GM23338 (cell line): Measurements from ENCODE around the gene KRT16.

Experiments
- CREB1 ChIP-seq: fragments of 250-450 bp; sonication (Bioruptor Pico); IDR thresholded peaks from 2 replicates; pipeline ENCODE4 v1.5.0; 2020; ENCODE audit warnings: low read depth, mild to moderate bottlenecking, moderate library complexity
- CTCF ChIP-seq, 2 experiments: fragments of 200-600 bp in 1 of 2; sonication (generic) in 1 of 2; conservative IDR thresholded peaks; 2 replicates each; pipeline versions ENCODE4 v1.5.1 to v1.6.1; 2016 to 2017; ENCODE audit warnings: antibody characterized with exemption in 2 of 2, low read depth in 2 of 2, mild to moderate bottlenecking in 2 of 2, moderate library complexity in 1 of 2
- ETS1 ChIP-seq: IDR thresholded peaks from 2 replicates; pipeline ENCODE4 v1.6.1; 2016; ENCODE audit warnings: antibody characterized with exemption
- EZH2 ChIP-seq: fragments of 200-600 bp; sonication (generic); IDR thresholded peaks from one replicate; pipeline ENCODE4 v1.8.0; 2017; ENCODE audit warnings: antibody characterized with exemption, mild to moderate bottlenecking, low read depth; ENCODE audit not compliant: unreplicated experiment
- EZH2phosphoT487 ChIP-seq: fragments of 200-600 bp; sonication (generic); IDR thresholded peaks from one replicate; pipeline ENCODE4 v1.8.1; 2018; ENCODE audit warnings: antibody characterized with exemption; ENCODE audit not compliant: unreplicated experiment
- JUNB ChIP-seq: IDR thresholded peaks from one replicate; pipeline ENCODE4 v1.6.1; 2016; ENCODE audit warnings: antibody characterized with exemption; ENCODE audit not compliant: unreplicated experiment
- NANOG ChIP-seq: IDR thresholded peaks from 2 replicates; pipeline ENCODE4 v1.6.1; 2016; ENCODE audit warnings: antibody characterized with exemption, borderline replicate concordance
- POLR2AphosphoS5 ChIP-seq: IDR thresholded peaks from 2 replicates; pipeline ENCODE4 v1.6.1; 2016; ENCODE audit warnings: antibody characterized with exemption, low read depth
- REST ChIP-seq: IDR thresholded peaks from one replicate; pipeline ENCODE4 v1.6.1; 2018; ENCODE audit warnings: antibody characterized with exemption; ENCODE audit not compliant: unreplicated experiment
- ZNF114 ChIP-seq: fragments of 250-450 bp; sonication (Bioruptor Pico); IDR thresholded peaks from 2 replicates; pipeline ENCODE4 v1.5.0; 2020; ENCODE audit warnings: mild to moderate bottlenecking, moderate library complexity

DNA sequence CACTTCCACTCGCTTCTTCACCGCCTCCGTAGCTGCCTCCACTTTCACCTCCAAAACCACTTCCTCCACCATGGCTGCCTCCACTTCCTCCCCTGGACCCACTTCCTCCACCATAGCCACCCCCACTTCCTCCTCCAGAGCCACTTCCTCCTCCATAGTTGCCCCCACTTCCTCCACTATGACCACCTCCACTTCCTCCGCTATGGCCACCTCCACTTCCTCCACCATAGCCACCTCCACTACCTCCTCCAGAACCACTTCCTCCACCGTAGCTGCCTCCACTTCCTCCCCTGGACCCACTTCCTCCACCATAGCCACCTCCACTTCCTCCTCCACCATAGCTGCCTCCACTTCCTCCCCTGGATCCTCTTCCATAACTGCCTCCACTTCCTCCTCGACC lies 45.2 kb downstream of the KRT16 start:
- TF ChIP-seq EZH2: no peak
- no peak for TF ChIP-seq CTCF (conservative IDR thresholded peaks at IDR 0.05; ENCODE audit: low read depth in 2 of 2)
- no peak for TF ChIP-seq EZH2phosphoT487
- TF ChIP-seq POLR2AphosphoS5: no peak
- TF ChIP-seq REST: no peak
- TF ChIP-seq CREB1: no peak
- TF ChIP-seq ETS1: no peak
- TF ChIP-seq JUNB: no peak
- no peak for TF ChIP-seq ZNF114 (CRISPR knock-in tag)
- no peak for TF ChIP-seq NANOG
